Heart left ventricle (tissue), 16 donors: ENCODE measurements around the gene TEX13D. TPM values are rescaled to one million over a fixed set of nuclear protein-coding genes. Genes with fewer than 3 reads are reported as not detected.

Experiments
- ATAC-seq, 4 donors: fragments of 200-7000 bp; cut with Tn5 transposase; one replicate each; pipeline ENCODE4 v1.9.1; 2020 to 2022; ENCODE audit warnings: moderate library complexity in 4 of 4, mild to moderate bottlenecking in 3 of 4, moderate number of reproducible peaks in 1 of 4
- DNase-seq, 5 donors: peaks; one replicate each; pipeline ENCODE4 v3.0.0-alpha.2; 2020
- H3K27ac ChIP-seq, 12 donors: fragments of 200-600 bp; sonication (generic) in 4 of 12; one replicate each; pipeline versions ENCODE4 v1.5.0 to v1.8.0; 2016 to 2022; ENCODE audit warnings: mild to moderate bottlenecking in 2 of 12
- H3K27me3 ChIP-seq, 9 donors: fragments of 200-600 bp; sonication (generic) in 2 of 9; one replicate each; pipeline versions ENCODE4 v1.5.1 to v1.8.0; 2016 to 2022; ENCODE audit warnings: mild to moderate bottlenecking in 3 of 9
- H3K36me3 ChIP-seq, 9 donors: fragments of 200-600 bp; sonication (generic) in 2 of 9; one replicate each; pipeline versions ENCODE4 v1.5.0 to v1.8.0; 2018 to 2022; ENCODE audit warnings: mild to moderate bottlenecking in 2 of 9
- H3K4me1 ChIP-seq, 12 donors: fragments of 200-600 bp; sonication (generic) in 4 of 12; one replicate each; pipeline versions ENCODE4 v1.5.0 to v1.8.0; 2016 to 2022; ENCODE audit warnings: mild to moderate bottlenecking in 3 of 12
- H3K4me3 ChIP-seq, 12 donors: fragments of 200-600 bp; sonication (generic) in 4 of 12; one replicate each; pipeline versions ENCODE4 v1.5.0 to v1.8.0; 2017 to 2022; ENCODE audit warnings: mild to moderate bottlenecking in 9 of 12, moderate library complexity in 4 of 12
- H3K9me3 ChIP-seq, 12 donors: fragments of 200-600 bp; sonication (generic) in 4 of 12; one replicate each; pipeline versions ENCODE4 v1.5.0 to v1.8.0; 2016 to 2022; ENCODE audit warnings: mild to moderate bottlenecking in 1 of 12
- POLR2A ChIP-seq, 2 donors: fragments of 450-650 bp; IDR thresholded peaks; one replicate each; pipeline ENCODE4 v1.6.1; 2017; ENCODE audit warnings: antibody characterized with exemption in 2 of 2, mild to moderate bottlenecking in 2 of 2, moderate library complexity in 2 of 2
- WGBS, 4 donors: extraction: QIAGEN DNeasy Blood & Tissue Kit in 2 of 4; methylation state at CpG; one replicate each; pipeline versions ENCODE4 v1.1.5 to v1.1.7; 2013 to 2018; 5-methylcytosine and 5-hydroxymethylcytosine counted together
- intact Hi-C, 10 donors: fragments of 100-400 bp; cut with DNase I; formaldehyde crosslinking; loops; one replicate each; pipeline versions ENCODE4 v1.11.1 to v1.14.2; 2022
- polyA plus RNA-seq, 2 donors: library from polyadenylated mRNA; stranded (reverse); fragments of 200-250 nt; gene quantifications; one replicate each; pipeline ENCODE4 v1.2.3, GENCODE V29; 2013
- total RNA-seq, 9 donors: library from RNA; depleted of rRNA in 2 of 9; stranded (reverse); fragments of >200 nt in 2 of 9; fragmentation: NEBNext Ultra II Directional in 3 of 9; extraction: Animal tissue kit (Norgen Biotek cat#: 25700) in 3 of 9; gene quantifications; one replicate each; pipeline versions ENCODE4 v1.1.0 to v1.2.4, GENCODE V29; 2016 to 2023
- TF ChIP-seq, protein P1 (sequence below), 12 donors: fragments of 200-600 bp; sonication (generic) in 4 of 12; IDR thresholded peaks; one replicate each; pipeline versions ENCODE4 v1.5.0 to v1.8.0; 2018 to 2022; ENCODE audit warnings: antibody characterized with exemption in 12 of 12, mild to moderate bottlenecking in 5 of 12
- donor health status: ischemic (EF 13 %, LVEDD 7.1; RV severe dilation, severe dysfunction).
- donor health status: healthy with polysubstance abuse.
- donor health status: DM: no; HTN: yes; CAD: no.
- donor health status: DM: no; HTN: no; CAD: no.
- donor health status: ischemic (EF 25% LVEDD 6.9; RV normal size, moderate dysfunction).
- donor health status: ischemic (EF 25% LVEDD 5.7; RV mildly dilated, moderate dysfunction).
- donor health status: healthy.
- donor health status: DM: yes; HTN: yes; CAD: no.
- donor health status: ischemic (EF 35%, LVEDD 5.7; RV mildly dilated, moderate dysfunction).
- donor health status: nonischemic (EF 11% LVEDD 7.7; RV severe dilation, severe dysfunction).
- donor health status: DM: yes; HTN: yes; CAD: no.
- donor health status: PGD.
- donor health status: ischemic (EF 29% LVEDD 5.4; RV normal size, mild dysfunction).
- donor health status: nonischemic (EF 23%, LVEDD 6.1; RV moderate dilation, normal function).

TEX13D gene
- total and polyA plus RNA-seq, 11 donors, result not detected

DNA sequence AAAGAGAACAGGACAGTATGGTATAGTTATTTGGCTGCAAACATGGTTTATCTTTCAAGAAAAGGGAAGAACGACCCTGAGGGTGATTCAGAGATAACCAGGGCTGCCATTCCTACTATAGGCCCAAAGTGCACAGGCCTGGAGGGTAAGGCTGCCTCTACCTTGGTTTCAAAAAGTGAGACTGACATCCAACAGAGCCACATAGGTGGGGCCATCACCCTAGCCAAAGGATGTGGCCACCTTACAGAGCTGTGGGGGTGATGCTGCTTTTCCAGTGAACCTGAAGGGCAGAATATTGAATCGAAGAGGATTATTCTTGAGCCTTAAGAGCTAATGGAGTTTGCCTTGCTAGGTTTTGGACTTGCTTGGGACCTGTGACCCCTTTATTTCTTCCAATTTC is 29.6 kb downstream of the TEX13D start:
- DNase-seq, result no peak
- intact Hi-C loops, result no loop called here
- H3K27me3 ChIP-seq, result no peaks in the 10 kb centered on the region
- TF ChIP-seq, protein P1, sequence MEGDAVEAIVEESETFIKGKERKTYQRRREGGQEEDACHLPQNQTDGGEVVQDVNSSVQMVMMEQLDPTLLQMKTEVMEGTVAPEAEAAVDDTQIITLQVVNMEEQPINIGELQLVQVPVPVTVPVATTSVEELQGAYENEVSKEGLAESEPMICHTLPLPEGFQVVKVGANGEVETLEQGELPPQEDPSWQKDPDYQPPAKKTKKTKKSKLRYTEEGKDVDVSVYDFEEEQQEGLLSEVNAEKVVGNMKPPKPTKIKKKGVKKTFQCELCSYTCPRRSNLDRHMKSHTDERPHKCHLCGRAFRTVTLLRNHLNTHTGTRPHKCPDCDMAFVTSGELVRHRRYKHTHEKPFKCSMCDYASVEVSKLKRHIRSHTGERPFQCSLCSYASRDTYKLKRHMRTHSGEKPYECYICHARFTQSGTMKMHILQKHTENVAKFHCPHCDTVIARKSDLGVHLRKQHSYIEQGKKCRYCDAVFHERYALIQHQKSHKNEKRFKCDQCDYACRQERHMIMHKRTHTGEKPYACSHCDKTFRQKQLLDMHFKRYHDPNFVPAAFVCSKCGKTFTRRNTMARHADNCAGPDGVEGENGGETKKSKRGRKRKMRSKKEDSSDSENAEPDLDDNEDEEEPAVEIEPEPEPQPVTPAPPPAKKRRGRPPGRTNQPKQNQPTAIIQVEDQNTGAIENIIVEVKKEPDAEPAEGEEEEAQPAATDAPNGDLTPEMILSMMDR (IDR thresholded peaks at IDR 0.05), result no peak
- no peak for TF ChIP-seq POLR2A (IDR thresholded peaks at IDR 0.05)
- H3K27ac ChIP-seq, result no peak overlapping the region
- ATAC-seq, result no peak
- 39 to 72% (median 56%) methylated on average over 2 of the region's 2 CpGs for WGBS, 4 donors
- no peaks in the 10 kb centered on the region for H3K36me3 ChIP-seq
- H3K4me3 ChIP-seq, result no peak overlapping the region
- no peaks in the 10 kb centered on the region for H3K4me1 ChIP-seq
- no peaks in the 10 kb centered on the region for H3K9me3 ChIP-seq

DNA sequence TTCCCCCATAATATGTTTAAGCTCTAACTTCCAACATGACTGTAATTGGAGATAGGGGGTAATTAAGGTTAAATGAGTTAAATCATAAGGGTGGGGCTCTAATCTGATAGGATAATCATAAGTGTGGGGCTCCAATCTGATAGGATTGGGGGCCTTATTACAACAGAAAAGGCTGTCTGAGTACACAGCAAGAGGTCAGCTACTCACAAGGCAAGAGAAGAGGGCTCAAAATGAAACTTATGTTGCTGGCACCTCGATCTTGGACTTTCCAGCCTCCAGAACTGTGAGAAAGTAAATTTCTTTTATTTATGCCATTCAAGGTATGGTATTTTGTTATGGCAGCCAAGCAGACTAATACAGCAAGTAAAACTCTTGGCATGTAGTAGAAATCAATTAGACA is 30.3 kb downstream of the TEX13D start:
- WGBS, 4 donors, result 48 to 79% (median 70%) methylated on average over 1 of the region's 1 CpG
- no peaks in the 10 kb centered on the region for H3K9me3 ChIP-seq
- no peaks in the 10 kb centered on the region for H3K36me3 ChIP-seq
- no peak for DNase-seq
- H3K4me3 ChIP-seq, result no peak overlapping the region
- no peaks in the 10 kb centered on the region for H3K4me1 ChIP-seq
- no peak for ATAC-seq
- H3K27me3 ChIP-seq, result no peaks in the 10 kb centered on the region
- intact Hi-C loops, result no loop called here
- H3K27ac ChIP-seq, result no peak overlapping the region
- TF ChIP-seq, protein P1 (IDR thresholded peaks at IDR 0.05), result no peak
- TF ChIP-seq POLR2A (IDR thresholded peaks at IDR 0.05), result no peak

DNA sequence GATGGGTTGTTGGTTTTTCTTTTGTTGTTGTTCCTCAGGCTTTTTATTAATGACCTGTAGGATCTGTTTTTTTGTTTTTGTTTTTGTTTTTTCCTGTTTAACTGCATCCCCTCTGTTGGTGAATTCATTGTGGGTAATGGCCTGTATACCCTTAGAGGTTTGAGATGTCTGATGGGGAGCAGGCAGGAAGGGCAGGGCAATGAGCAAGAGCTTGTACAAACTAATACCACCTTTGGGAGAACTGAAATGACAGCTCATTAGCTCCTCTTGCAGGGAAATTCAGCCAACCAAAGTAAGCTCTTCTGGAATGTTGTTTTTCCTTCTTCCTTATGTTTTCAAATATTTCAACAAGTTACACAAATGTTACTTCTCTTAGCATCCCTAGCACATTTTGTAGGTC is 37.3 kb downstream of the TEX13D start:
- TF ChIP-seq, protein P1 (IDR thresholded peaks at IDR 0.05), result no peak
- TF ChIP-seq POLR2A (IDR thresholded peaks at IDR 0.05), result no peak
- Histone ChIP-seq H3K9me3 (no peaks in the 10 kb centered on the region), H3K4me3 (no peak overlapping the region), H3K36me3 (no peaks in the 10 kb centered on the region), H3K27me3 (peaks cover 0 to 2% (median 0%) of the 10 kb centered on the region in 9 donors), H3K4me1 (no peaks in the 10 kb centered on the region), H3K27ac (no peak overlapping the region)
- intact Hi-C loops, result no loop called here
- no peak for DNase-seq
- ATAC-seq, result no peak

DNA sequence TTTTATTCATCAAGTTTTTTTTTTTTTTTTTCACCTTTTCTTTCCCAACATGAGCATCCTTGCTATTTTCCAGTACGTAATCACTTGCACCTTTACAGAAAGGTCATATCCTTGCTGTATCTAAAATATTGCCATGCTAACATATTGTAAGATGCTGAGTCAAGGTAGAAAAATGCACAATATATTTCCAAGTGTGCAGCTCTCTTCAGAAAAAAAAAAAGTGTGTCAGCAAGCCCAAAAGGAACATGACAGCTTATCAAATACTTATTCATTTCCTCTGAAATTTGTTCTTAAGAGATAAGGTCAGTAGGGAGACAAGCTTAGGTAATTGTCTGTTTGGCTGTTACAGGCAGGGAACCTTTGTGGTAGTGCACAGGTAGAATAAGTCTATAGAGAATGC is 40.9 kb downstream of the TEX13D start:
- H3K27me3 ChIP-seq, result peaks cover 0 to 2% (median 0%) of the 10 kb centered on the region in 9 donors
- no peaks in the 10 kb centered on the region for H3K36me3 ChIP-seq
- TF ChIP-seq, protein P1 (IDR thresholded peaks at IDR 0.05), result no peak
- no peak for TF ChIP-seq POLR2A (IDR thresholded peaks at IDR 0.05)
- 61 to 76% (median 69%) methylated on average over 1 of the region's 1 CpG for WGBS, 4 donors
- ATAC-seq, result no peak
- no peak overlapping the region for H3K4me3 ChIP-seq
- intact Hi-C loops, result no loop called here
- H3K4me1 ChIP-seq, result no peaks in the 10 kb centered on the region
- no peak for DNase-seq
- H3K27ac ChIP-seq, result no peak overlapping the region
- H3K9me3 ChIP-seq, result no peaks in the 10 kb centered on the region
